SIG-M5 (cell line): ENCODE results near the gene LAPTM4A.

Experiments
- DNase-seq: peaks from one replicate; lab custom pipeline; 2025; lab: John Stamatoyannopoulos, UW

LAPTM4A gene

GRCh38 chr2:20019747-20020146, 31.7 kb downstream of the LAPTM4A start:
- no peak for DNase-seq

GRCh38 chr2:20018601-20019152, 32.8 kb downstream of the LAPTM4A start:
- DNase-seq, result no peak

- DNase-seq, result no peak
Observed at GRCh38 chr2:20016346-20016745, 35.1 kb downstream of the LAPTM4A start.

- DNase-seq, result no peak
Observed at GRCh38 chr2:20015482-20016083, 35.8 kb downstream of the LAPTM4A start.

GRCh38 chr2:20013126-20013849, 38.1 kb downstream of the LAPTM4A start:
- no peak for DNase-seq

- no peak for DNase-seq
Observed at GRCh38 chr2:20012282-20013125, 38.9 kb downstream of the LAPTM4A start, which contains the start of gene MATN3. MATN3 (minus strand) TSS chr2:20012668; CDS start chr2:20012631, 37 bp downstream.

GRCh38 chr2:20012032-20012281, 39.5 kb downstream of the LAPTM4A start:
- DNase-seq, result no peak

GRCh38 chr2:20011276-20012031, 40.0 kb downstream of the LAPTM4A start:
- no peak for DNase-seq

GRCh38 chr2:20008703-20009102, 42.7 kb downstream of the LAPTM4A start:
- DNase-seq, result no peak

GRCh38 chr2:20005891-20006470, 45.4 kb downstream of the LAPTM4A start:
- DNase-seq, result no peak

- no peak for DNase-seq
Observed at GRCh38 chr2:20005067-20005627, 46.3 kb downstream of the LAPTM4A start.

GRCh38 chr2:20001361-20001863, 50.0 kb downstream of the LAPTM4A start:
- no peak for DNase-seq

GRCh38 chr2:19993731-19994130, 57.7 kb downstream of the LAPTM4A start:
- no peak for DNase-seq

- no peak for DNase-seq
Observed at GRCh38 chr2:19991895-19992294, 59.5 kb downstream of the LAPTM4A start.

- DNase-seq, result no peak
Observed at GRCh38 chr2:19990416-19990728, 61.1 kb downstream of the LAPTM4A start.

- peak; percentile 39 for DNase-seq
Observed at GRCh38 chr2:19989667-19990415, 61.6 kb downstream of the LAPTM4A start, which contains the start of gene WDR35. WDR35 (minus strand) TSS chr2:19990105; CDS start chr2:19990015, 90 bp downstream.

- DNase-seq, result no peak
Observed at GRCh38 chr2:19989342-19989666, 62.1 kb downstream of the LAPTM4A start.

- no peak for DNase-seq
Observed at GRCh38 chr2:19988600-19988999, 62.8 kb downstream of the LAPTM4A start.

- no peak for DNase-seq
Observed at GRCh38 chr2:19987936-19988335, 63.5 kb downstream of the LAPTM4A start.
